ENCODE data around the gene GLRX3.

The GLRX3 gene

DNA sequence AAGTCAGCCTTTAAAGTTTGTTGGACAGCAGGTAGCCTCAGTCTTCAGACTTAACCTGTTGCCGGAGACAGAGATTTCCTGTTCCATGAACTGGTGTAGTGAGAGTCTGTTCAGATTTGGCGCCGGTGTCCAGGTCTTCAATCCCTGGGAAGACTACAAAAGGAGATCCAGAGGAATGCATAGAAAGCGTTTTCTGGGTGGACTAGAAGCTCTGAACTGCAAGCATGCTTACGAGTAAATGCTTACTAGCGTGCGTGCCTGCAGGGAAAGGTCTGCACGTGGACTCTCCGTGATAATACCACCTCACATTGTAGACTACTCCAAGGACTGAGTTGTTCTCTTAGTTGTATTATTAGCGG, 878 bp downstream of the GLRX3 start:
- TF ChIP-seq, protein P1, sequence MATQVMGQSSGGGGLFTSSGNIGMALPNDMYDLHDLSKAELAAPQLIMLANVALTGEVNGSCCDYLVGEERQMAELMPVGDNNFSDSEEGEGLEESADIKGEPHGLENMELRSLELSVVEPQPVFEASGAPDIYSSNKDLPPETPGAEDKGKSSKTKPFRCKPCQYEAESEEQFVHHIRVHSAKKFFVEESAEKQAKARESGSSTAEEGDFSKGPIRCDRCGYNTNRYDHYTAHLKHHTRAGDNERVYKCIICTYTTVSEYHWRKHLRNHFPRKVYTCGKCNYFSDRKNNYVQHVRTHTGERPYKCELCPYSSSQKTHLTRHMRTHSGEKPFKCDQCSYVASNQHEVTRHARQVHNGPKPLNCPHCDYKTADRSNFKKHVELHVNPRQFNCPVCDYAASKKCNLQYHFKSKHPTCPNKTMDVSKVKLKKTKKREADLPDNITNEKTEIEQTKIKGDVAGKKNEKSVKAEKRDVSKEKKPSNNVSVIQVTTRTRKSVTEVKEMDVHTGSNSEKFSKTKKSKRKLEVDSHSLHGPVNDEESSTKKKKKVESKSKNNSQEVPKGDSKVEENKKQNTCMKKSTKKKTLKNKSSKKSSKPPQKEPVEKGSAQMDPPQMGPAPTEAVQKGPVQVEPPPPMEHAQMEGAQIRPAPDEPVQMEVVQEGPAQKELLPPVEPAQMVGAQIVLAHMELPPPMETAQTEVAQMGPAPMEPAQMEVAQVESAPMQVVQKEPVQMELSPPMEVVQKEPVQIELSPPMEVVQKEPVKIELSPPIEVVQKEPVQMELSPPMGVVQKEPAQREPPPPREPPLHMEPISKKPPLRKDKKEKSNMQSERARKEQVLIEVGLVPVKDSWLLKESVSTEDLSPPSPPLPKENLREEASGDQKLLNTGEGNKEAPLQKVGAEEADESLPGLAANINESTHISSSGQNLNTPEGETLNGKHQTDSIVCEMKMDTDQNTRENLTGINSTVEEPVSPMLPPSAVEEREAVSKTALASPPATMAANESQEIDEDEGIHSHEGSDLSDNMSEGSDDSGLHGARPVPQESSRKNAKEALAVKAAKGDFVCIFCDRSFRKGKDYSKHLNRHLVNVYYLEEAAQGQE (IDR thresholded peaks at IDR 0.05; ENCODE audit: insufficient read depth in 1 of 2, low read depth in 2 of 2, low read length in 2 of 2), result no peak
- TF ChIP-seq SIN3A (IDR thresholded peaks at IDR 0.05; ENCODE audit: borderline replicate concordance, insufficient read depth, low read length), result no peak
- TF ChIP-seq POLR2AphosphoS5 (IDR thresholded peaks at IDR 0.05; ENCODE audit: low read depth, low read length), result no peak
- TF ChIP-seq FOXP2 (optimal IDR thresholded peaks at IDR 0.05; ENCODE audit: borderline replicate concordance, extremely low read depth, extremely low read length, insufficient read depth), result no peak
- TF ChIP-seq TAF1 (IDR thresholded peaks at IDR 0.05; ENCODE audit: borderline replicate concordance, insufficient read depth, low read length), result no peak

DNA sequence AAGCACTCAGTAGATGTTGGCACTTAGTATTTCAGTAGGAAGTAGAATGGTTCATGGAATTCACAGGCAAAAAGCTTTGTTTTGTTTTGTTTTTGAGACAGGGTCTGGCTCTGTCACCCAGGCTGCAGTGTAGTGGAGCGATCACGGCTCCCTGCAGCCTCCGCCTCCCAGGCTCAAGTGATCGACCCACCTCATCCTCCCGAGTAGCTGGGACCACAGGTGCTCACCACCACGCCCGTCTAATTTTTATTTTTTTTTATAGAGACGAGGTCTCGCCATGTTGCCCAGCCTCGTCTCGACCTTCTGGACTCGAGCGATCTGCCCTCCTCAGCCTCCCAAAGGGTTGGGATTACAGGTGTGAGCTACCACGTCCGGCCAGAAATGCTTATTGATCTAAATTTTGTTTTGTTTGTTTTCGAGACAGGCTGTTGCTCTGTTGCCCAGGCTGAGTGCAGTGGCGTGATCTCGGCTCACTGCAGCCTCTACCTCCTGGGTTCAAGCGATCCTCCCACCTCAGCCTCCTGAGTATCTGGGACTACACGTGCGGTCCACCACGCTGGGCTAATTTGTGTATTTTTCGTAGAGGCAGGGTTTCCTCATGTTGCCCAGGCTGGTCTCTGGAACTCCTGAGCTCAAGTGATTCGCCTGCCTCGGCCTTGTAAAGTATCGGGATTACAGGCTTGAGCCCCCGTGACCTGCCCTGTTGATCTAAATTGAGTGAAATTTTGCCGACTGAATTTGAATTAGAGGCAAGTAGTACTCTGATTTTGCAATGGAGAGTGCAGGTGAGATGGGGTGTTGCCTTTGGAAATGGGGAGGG, 1.7 kb downstream of the GLRX3 start:
- no peak for TF ChIP-seq POLR2AphosphoS5 (IDR thresholded peaks at IDR 0.05; ENCODE audit: low read depth, low read length)
- no peak for TF ChIP-seq TAF1 (IDR thresholded peaks at IDR 0.05; ENCODE audit: borderline replicate concordance, insufficient read depth, low read length)
- no peak for TF ChIP-seq FOXP2 (optimal IDR thresholded peaks at IDR 0.05; ENCODE audit: borderline replicate concordance, extremely low read depth, extremely low read length, insufficient read depth)
- TF ChIP-seq, protein P1 (IDR thresholded peaks at IDR 0.05; ENCODE audit: insufficient read depth in 1 of 2, low read depth in 2 of 2, low read length in 2 of 2), result no peak
- TF ChIP-seq SIN3A (IDR thresholded peaks at IDR 0.05; ENCODE audit: borderline replicate concordance, insufficient read depth, low read length), result no peak

DNA sequence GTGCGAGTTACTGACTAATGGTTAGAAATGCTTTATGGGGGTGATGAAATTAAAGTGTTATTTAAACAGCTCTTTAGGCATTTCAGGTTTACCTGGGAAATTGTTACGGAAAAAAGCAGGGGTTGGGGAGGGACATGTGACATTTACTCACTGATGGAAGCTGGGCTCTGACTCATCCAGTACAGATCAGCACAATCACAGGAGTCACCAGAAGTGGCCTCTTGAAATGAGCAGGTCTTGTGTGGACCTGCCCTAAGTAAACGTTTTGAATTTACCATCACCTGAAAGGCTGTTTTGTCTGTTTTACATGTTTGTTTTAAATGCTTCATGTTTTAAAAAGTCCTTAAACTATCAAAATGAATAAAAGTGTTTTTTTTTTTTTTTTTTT, 2.3 kb downstream of the GLRX3 start:
- TF ChIP-seq FOXP2 (optimal IDR thresholded peaks at IDR 0.05; ENCODE audit: borderline replicate concordance, extremely low read depth, extremely low read length, insufficient read depth) (no peak), POLR2AphosphoS5 (IDR thresholded peaks at IDR 0.05; ENCODE audit: low read depth, low read length) (no peak), TAF1 (IDR thresholded peaks at IDR 0.05; ENCODE audit: borderline replicate concordance, insufficient read depth, low read length) (no peak), SIN3A (IDR thresholded peaks at IDR 0.05; ENCODE audit: borderline replicate concordance, insufficient read depth, low read length) (no peak)
- TF ChIP-seq, protein P1 (IDR thresholded peaks at IDR 0.05; ENCODE audit: insufficient read depth in 1 of 2, low read depth in 2 of 2, low read length in 2 of 2), result no peak

DNA sequence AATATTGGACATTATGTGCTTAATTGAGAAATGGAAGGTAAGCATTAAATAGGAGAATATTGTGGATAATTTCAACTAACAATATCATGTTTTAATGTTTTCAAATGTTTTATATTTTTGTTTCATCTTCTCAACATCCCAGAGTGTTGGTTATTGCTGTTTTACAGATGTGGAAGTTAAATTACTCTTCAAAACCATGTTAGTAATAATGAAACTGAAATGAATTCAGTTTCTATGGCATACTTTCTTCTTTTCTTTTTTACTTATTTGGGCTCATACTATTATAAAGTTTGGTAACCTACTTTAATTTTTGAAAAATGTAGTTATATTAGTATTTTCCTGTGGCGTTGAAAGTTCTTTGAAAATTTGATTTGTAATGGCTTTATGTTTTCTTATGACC, 4.2 kb downstream of the GLRX3 start:
- TF ChIP-seq SIN3A (IDR thresholded peaks at IDR 0.05; ENCODE audit: borderline replicate concordance, insufficient read depth, low read length) (no peak), POLR2AphosphoS5 (IDR thresholded peaks at IDR 0.05; ENCODE audit: low read depth, low read length) (no peak)
- TF ChIP-seq, protein P1 (IDR thresholded peaks at IDR 0.05; ENCODE audit: insufficient read depth in 1 of 2, low read depth in 2 of 2, low read length in 2 of 2), result no peak
